Adipose tissue (tissue), 3 donors: ENCODE results near the gene C19orf85. TPM values are rescaled to one million over a fixed set of nuclear protein-coding genes. Genes with fewer than 3 reads are reported as not detected.

Experiments used
- H3K27ac ChIP-seq: one replicate; pipeline ENCODE4 v1.5.1; 2013; ENCODE audit warnings: low read depth, low read length
- WGBS, 3 donors: extraction: QIAGEN DNeasy Blood & Tissue Kit; methylation state at CpG; one replicate each; pipeline ENCODE4 v1.1.7; 2013; 5-methylcytosine and 5-hydroxymethylcytosine counted together
- polyA plus RNA-seq, 3 donors: library from polyadenylated mRNA; stranded (reverse); fragments of 200-250 nt; gene quantifications; one replicate each; pipeline ENCODE4 v1.2.3, GENCODE V29; 2013
- donor health status: healthy with polysubstance abuse.
- donor health status: Bipolar disorder and iron deficiency.
- donor health status: healthy.

The C19orf85 gene
- polyA plus RNA-seq, 3 donors: not detected

DNA sequence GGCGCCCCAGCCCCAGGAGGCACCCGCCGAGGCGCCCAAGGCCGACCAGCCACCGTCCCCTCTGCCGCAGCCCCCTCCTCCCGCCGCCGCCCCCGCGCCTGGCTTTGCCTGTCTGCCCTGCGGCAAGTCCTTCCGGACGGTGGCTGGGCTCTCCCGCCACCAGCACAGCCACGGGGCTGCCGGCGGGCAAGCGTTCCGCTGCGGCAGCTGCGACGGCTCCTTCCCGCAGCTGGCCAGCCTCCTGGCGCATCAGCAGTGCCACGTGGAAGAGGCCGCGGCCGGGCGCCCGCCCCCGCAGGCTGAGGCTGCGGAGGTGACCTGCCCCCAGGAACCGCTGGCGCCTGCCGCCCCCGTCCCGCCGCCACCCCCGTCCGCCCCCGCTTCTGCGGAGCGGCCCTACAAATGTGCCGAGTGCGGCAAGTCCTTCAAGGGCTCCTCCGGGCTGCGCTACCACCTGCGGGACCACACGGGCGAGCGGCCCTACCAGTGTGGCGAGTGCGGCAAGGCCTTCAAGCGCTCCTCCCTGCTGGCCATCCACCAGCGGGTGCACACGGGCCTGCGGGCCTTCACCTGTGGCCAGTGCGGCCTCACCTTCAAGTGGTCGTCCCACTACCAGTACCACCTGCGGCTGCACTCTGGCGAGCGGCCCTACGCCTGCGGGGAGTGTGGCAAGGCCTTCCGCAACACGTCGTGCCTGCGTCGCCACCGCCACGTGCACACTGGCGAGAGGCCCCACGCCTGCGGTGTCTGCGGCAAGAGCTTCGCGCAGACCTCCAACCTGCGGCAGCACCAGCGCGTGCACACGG is 17.8 kb upstream of the C19orf85 start:
- 89 to 94% (median 92%) methylated on average over 55 to 83 of the region's 83 CpGs for WGBS, 3 donors
- no peak overlapping the region for H3K27ac ChIP-seq

DNA sequence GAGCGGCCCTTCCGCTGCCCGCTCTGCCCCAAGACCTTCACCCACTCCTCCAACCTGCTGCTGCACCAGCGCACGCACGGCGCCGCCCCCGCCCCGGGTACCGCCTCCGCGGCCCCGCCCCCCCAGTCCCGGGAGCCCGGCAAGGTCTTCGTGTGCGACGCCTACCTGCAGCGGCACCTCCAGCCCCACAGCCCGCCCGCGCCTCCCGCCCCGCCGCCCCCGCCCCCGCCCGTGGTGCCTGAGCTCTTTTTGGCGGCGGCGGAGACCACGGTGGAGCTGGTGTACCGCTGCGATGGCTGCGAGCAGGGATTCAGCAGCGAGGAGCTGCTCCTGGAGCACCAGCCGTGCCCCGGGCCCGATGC is 17.2 kb upstream of the C19orf85 start:
- no peak overlapping the region for H3K27ac ChIP-seq
- 69 to 83% (median 75%) methylated on average over 27 to 40 of the region's 40 CpGs for WGBS, 3 donors

GRCh38 chr19:55481148-55481793 is 16.7 kb upstream of the C19orf85 start:
- no peak overlapping the region for H3K27ac ChIP-seq
- WGBS, 3 donors: 95 to 97% (median 96%) methylated on average over 51 to 52 of the region's 52 CpGs

GRCh38 chr19:55479451-55480230 is 15.1 kb upstream of the C19orf85 start:
- H3K27ac ChIP-seq: no peak overlapping the region
- 44 to 78% (median 70%) methylated on average over 15 of the region's 15 CpGs for WGBS, 3 donors

- WGBS, 3 donors: 86 to 87% (median 87%) methylated on average over 17 of the region's 17 CpGs
- H3K27ac ChIP-seq: no peak overlapping the region
These were observed 14.5 kb upstream of the C19orf85 start for GRCh38 chr19:55479045-55479444.

GRCh38 chr19:55478364-55478763 is 13.8 kb upstream of the C19orf85 start:
- 84 to 89% (median 85%) methylated on average over 10 to 12 of the region's 12 CpGs for WGBS, 3 donors

DNA sequence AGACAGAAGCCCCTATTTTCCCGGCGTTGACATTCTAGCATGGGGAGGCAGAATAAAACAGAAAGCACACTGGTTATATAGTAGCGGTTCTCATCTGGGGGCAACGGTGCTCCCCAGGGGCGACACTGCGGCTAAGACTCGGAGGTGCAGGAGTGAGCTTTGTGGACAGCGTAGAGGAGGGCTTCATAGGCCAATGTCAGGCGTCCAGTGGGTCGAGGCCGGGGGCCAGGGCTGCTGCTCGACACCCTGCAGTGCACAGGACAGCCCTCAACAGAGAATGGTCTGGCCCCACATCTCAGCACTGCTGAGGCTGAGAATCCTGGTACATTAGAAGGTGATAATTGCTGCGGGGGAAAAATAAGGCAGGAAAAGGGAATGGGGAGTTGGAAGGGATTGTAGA is 13.4 kb upstream of the C19orf85 start:
- H3K27ac ChIP-seq: no peak overlapping the region
- whole genome bisulfite sequencing, 3 donors: 82 to 89% (median 89%) methylated on average over 13 of the region's 13 CpGs

More at GRCh38 chr19:55478364-55478763, 13.8 kb upstream of the C19orf85 start:
- no peak overlapping the region for H3K27ac ChIP-seq

DNA sequence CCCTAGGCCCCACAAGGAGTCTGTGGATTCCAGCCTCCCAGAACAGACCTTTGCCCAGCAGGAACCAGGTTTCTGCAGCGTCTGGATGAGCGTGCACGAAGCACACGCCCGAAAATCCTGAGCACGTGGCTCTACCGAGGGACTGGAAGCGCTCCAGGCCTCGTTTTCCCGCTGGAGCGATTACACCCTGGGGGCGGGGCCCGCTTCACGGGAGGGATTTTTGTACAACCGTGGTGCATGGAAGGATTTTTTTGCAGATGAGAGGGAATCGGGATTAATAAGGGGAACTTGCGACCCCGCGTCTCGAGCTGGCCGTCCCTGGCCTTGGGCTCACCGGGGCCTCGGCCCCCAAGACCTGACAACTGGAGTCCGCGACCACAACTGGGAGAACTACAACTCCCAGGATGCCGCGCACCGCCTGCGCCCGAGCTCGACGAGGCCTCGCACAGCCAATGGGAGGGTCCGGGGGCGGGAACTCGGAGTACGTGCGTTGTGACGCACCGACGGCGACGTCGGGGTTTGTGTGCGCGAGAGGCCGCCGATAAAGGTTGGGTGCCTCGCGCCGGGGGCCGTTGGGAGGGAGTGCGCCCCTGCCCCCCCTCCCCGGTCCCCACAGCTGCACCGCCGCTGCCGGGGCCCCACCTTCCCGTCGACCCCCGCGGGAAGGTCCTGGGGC is 11.7 kb upstream of the C19orf85 start, which contains the start of gene ZNF628:
ZNF628 (plus strand) TSS at position 518 of the 676 bp plus-strand sequence. CDS start 3,294 bp downstream, outside the sequence.
- 1% methylated on average over 51 to 61 of the region's 61 CpGs for WGBS, 3 donors
- H3K27ac ChIP-seq: peak within 1 kb of the TSS; percentile 86

DNA sequence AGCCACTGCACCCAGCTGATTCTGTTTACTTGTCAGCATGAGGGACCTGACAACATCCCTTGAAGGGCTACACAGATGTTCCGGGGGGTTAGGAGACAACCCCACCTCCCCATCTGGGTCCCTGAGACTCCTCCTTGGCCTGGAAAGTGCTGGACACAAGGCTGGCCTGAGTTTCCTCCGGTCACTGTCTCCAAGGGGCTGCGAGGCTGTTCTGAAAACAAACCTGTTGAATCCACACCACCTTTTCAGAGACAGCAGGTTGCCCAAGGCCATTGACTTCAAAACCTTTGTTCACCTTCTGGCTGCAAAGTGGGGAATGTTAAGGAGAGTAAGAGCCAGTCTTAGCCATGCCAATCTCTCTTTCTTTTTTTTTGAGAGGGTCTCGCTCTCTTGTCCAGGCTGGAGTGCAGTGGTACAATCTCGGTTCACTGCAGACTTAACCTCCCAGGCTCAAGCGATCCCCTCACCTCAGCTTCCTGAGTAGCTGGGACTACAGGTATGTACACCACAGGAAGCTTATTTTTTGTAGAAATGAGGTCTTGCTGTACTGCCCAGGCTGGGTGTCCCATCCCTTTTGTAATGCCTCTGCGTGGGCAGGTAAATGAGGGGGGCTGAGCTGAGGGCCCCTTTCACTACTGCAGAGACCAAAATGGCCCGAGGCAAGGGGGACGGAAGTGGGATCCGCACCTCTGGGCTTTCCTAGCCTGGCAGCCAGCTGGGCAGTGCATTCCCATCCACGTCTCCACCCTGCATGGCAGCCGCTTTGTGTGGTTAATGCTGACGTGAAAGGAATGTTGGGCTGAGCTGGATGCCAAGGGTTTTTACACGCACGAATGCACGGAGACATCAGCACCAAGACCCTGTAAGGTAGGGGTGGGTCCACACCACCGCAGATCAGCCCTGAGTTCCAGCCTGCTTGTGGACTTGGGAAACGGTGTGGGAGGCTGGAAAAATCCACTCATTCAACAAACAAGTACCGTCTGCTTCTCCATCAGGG is 10.0 kb upstream of the C19orf85 start:
- no peak overlapping the region for H3K27ac ChIP-seq
- WGBS, 3 donors: 85 to 90% (median 88%) methylated on average over 19 of the region's 19 CpGs

DNA sequence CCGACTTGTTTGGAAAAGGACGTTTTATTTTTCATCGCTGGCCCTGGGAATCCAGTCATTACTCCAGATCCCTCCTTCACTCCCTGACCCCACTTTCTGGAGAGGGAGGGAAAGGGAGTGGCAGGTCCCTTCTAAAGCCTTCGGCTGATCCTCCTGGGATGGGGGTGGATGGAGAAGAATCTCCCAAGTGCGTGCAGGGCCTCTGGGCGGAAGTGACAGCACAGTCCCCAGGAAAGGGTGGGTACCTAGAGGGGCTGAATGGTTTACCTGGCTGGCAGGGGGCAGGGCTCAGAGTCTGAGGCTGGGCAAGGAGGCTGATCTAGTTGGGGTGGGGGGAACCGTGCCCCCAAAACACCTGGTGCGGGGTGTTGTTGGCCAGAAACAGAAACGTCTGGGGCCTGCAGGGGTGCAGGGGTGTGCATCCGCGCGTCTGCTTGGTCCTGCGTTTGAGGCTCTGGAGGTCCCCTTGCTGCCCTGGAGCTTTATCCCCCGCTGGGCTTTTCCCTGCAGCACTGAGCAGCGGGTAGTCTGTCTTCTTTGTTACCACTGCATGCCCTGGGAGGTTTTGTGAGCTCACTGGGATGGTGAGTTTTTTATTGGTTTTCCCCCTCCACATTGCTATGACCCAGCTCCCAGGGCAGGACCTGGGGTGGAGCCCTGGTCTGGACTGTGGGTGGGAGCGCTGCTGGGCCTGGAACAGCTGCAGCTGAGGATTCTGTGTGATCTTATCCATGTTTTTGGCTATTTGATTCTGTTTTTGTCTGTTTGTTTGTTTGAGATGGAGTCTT is 8.9 kb upstream of the C19orf85 start:
- WGBS, 3 donors: 52 to 68% (median 56%) methylated on average over 16 of the region's 16 CpGs

DNA sequence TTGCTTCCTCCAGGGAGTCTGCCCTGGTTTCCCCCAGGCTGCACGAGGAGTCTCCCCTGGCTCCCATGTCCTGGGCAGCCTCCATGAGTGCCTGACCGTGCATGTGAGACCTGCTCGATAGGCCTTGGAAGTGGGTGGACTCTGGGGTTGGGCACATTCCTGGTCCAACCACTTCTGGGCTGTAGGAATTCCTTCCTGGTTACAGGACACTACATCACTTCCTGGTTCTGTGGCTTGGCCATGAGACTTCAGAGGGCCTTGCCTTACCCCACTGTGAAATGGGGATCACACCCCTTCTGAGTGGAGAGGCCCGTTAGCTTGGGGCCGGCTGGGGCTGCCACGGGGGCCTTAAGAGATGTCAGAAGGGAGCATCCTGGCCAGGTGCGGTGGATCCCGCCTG is 7.9 kb upstream of the C19orf85 start:
- H3K27ac ChIP-seq: no peak overlapping the region
- WGBS, 3 donors: 71 to 79% (median 78%) methylated on average over 8 of the region's 8 CpGs

More for the DNA sequence above, 8.9 kb upstream of the C19orf85 start:
- H3K27ac ChIP-seq: no peak overlapping the region

- H3K27ac ChIP-seq: no peak overlapping the region
- 79 to 85% (median 80%) methylated on average over 13 of the region's 13 CpGs for WGBS, 3 donors
These were observed 6.7 kb upstream of the C19orf85 start for GRCh38 chr19:55471266-55471665.

DNA sequence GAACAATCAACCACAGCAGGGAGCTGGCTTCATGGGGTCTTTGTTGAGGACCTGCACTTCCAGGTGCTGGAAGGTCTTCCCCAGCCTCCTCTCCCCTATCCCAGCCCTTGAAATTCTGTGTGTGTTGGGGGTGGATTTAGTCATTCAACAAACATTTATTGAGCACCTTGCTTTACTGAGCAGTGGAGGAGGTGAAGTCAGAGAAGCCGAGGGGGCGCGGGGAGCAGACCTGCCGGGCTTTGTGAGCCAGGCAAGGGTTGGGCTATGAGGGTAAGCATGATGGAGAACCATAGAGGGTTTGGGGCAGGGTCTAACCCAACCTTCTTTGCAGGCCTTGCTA is 3.5 kb upstream of the C19orf85 start:
- 10 to 29% (median 22%) methylated on average over 4 of the region's 4 CpGs for WGBS, 3 donors
- no peak overlapping the region for H3K27ac ChIP-seq

DNA sequence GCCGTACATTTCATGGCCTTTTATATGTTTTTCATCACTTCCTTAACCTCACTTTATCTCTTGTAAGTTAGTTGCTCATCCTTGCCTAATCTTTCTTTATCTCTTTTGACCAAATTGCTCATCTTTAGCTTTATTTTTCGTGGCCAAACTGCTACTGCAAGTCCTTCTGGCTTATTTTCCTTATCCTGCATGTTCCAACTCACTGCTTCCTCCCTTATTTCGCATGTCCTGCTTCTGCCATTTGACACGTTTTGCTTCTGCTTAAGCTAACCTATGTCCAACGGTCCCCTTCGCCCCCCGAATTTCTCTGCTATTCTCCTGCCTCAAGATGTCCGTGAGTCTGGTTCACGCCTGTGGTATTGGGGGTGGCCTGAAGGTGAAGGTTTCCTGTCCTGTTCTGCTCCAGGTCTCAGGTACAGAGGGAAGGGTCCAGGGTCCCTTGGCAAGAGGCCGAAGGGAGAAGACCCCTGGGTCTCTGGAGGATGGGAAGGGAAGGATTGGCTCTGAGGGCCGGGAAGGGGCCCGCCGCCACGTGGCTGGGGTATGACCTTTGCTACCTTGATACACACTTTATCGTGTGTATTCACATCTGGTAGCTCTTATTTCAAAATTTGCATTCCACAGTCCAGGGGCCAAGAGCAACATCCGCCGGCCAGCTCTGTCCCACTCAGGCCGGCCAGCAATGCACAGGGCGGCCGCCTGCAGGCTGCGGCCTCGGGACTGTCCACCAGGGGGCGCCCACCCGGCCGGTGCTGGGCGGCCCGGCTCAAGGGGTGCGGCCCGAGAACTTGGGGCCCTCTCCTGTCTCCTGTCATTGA is 2.9 kb upstream of the C19orf85 start:
- H3K27ac ChIP-seq: no peak overlapping the region
- 28 to 30% (median 28%) methylated on average over 29 of the region's 29 CpGs for WGBS, 3 donors

GRCh38 chr19:55466241-55466614 is 1.7 kb upstream of the C19orf85 start:
- no peak overlapping the region for H3K27ac ChIP-seq
- WGBS, 3 donors: 88 to 96% (median 90%) methylated on average over 4 of the region's 4 CpGs
